ENCODE data around the gene FKBP1B. TPM values are rescaled to one million over a fixed set of nuclear protein-coding genes. Genes with fewer than 3 reads are reported as not detected.

The FKBP1B gene
- polyA plus RNA-seq, 2 of the 4 experiments (the other 2 are of a cell fraction): 8.5 to 16.1 TPM

GRCh38 chr2:24101992-24102391 is 52.5 kb downstream of the FKBP1B start (continued):
- no peak for TF ChIP-seq RCOR1 (IDR thresholded peaks at IDR 0.05; ENCODE audit: low read depth, low read length)

GRCh38 chr2:24102677-24103076 is 53.1 kb downstream of the FKBP1B start:
- POLR2A ChIA-PET: no interaction called here
- Histone ChIP-seq H3K4me1 (peaks cover 10% of the 10 kb centered on the region; the same call in 2 of the 3 replicates), H3K4me2 (no peak overlapping the region), H3K27ac (no peak overlapping the region), H3K9me3 (no peaks in the 10 kb centered on the region), H3K4me3 (no peak overlapping the region)
- ATAC-seq: no peak
- DNase-seq (ENCODE audit: low read depth in 1 of 2, low spot score in 1 of 2): no peak
- CTCF ChIA-PET: interaction anchor here (0.6 to 7.8 kb wide), 4 partner anchors 8 to 726 kb away, joined by 3 to 57 read pairs (median 5); partner anchors contain the start of gene TP53I3
- no peak for FAIRE-seq
- no peak for TF ChIP-seq NR3C1 (IDR thresholded peaks at IDR 0.05)
- TF ChIP-seq RARB (CRISPR knock-in tag; IDR thresholded peaks at IDR 0.05): no peak
- no peak for TF ChIP-seq SMC3 (IDR thresholded peaks at IDR 0.05)
- no peak for TF ChIP-seq KDM1A (IDR thresholded peaks at IDR 0.05; ENCODE audit: low read depth)
- TF ChIP-seq EP300 (IDR thresholded peaks at IDR 0.05): no peak
- no peak for TF ChIP-seq RCOR1 (IDR thresholded peaks at IDR 0.05; ENCODE audit: low read depth, low read length)
- TF ChIP-seq HDAC2 (IDR thresholded peaks at IDR 0.05): no peak
- TF ChIP-seq CBX8 (IDR thresholded peaks at IDR 0.05): no peak
- TF ChIP-seq GATA3 (IDR thresholded peaks at IDR 0.05; ENCODE audit: borderline replicate concordance): no peak
- no peak for TF ChIP-seq PHF8 (IDR thresholded peaks at IDR 0.05; ENCODE audit: borderline replicate concordance, low read depth)
- no peak for TF ChIP-seq NFE2L2 (conservative IDR thresholded peaks at IDR 0.05; ENCODE audit: low read length)
- no peak for TF ChIP-seq JUN (IDR thresholded peaks at IDR 0.05)
- no peak for TF ChIP-seq MAFK (IDR thresholded peaks at IDR 0.05; ENCODE audit: partially characterized antibody)
- 96% methylated on average over 1 of the region's 1 CpG for WGBS (ENCODE audit: missing lambda C conversion rate)

- no peak overlapping the region for H3K27ac ChIP-seq
- FAIRE-seq (no peak), DNase-seq (ENCODE audit: low read depth in 1 of 2, low spot score in 1 of 2) (no peak), ATAC-seq (peak; percentile 44 to 50; a peak in 5 of 6 replicates)
- 86% methylated on average over 8 of the region's 8 CpGs for WGBS (ENCODE audit: missing lambda C conversion rate)
- no peaks in the 10 kb centered on the region for H3K9me3 ChIP-seq
- TF ChIP-seq FOXS1 (CRISPR knock-in tag; IDR thresholded peaks at IDR 0.05): no peak
- no peak for TF ChIP-seq TP53 (CRISPR knock-in tag; IDR thresholded peaks at IDR 0.05)
- TF ChIP-seq CTCF (IDR thresholded peaks at IDR 0.05): no peak
- no peak for TF ChIP-seq HES2 (IDR thresholded peaks at IDR 0.05)
- TF ChIP-seq EP300 (IDR thresholded peaks at IDR 0.05): no peak
- TF ChIP-seq SMC3 (IDR thresholded peaks at IDR 0.05): no peak
- no peak for TF ChIP-seq CBX8 (IDR thresholded peaks at IDR 0.05)
- TF ChIP-seq CEBPB (IDR thresholded peaks at IDR 0.05): no peak
- TF ChIP-seq ZFP36 (IDR thresholded peaks at IDR 0.05; ENCODE audit: borderline replicate concordance, partially characterized antibody): no peak
- TF ChIP-seq HOXB5 (CRISPR knock-in tag; IDR thresholded peaks at IDR 0.05): no peak
- TF ChIP-seq BHLHE40 (IDR thresholded peaks at IDR 0.05; ENCODE audit: low read depth, low read length): no peak
- TF ChIP-seq MAFK (IDR thresholded peaks at IDR 0.05; ENCODE audit: partially characterized antibody): no peak
- no peak for TF ChIP-seq POLR2AphosphoS2 (conservative IDR thresholded peaks at IDR 0.05; ENCODE audit: low read length)
- TF ChIP-seq CHD4 (IDR thresholded peaks at IDR 0.05; ENCODE audit: borderline replicate concordance): no peak
- no peak for TF ChIP-seq ELK1 (IDR thresholded peaks at IDR 0.05; ENCODE audit: low read depth, low read length)
- no peak for TF ChIP-seq FOSB (CRISPR knock-in tag; IDR thresholded peaks at IDR 0.05)
- H3K4me2 ChIP-seq: no peak overlapping the region
- POLR2A ChIA-PET: no interaction called here
- peaks cover 16% of the 10 kb centered on the region; the same call in 2 of the 3 replicates for H3K4me1 ChIP-seq
- CTCF ChIA-PET: interaction anchor here (1.0 to 7.8 kb wide), 3 partner anchors 20 to 306 kb away, joined by 3 to 57 read pairs (median 3); partner anchors contain the start of gene TP53I3
- H3K4me3 ChIP-seq: no peak overlapping the region
These were observed 54.6 kb downstream of the FKBP1B start for GRCh38 chr2:24104110-24104650.

Measured in A549 (cell line).